ENCODE data around the gene LYRM4.

GRCh38 chr6:5223309-5223708, 37.4 kb downstream of the LYRM4 start:
- TF ChIP-seq CTCF (IDR thresholded peaks at IDR 0.05; ENCODE audit: insufficient read depth, low read length, poor library complexity, severe bottlenecking) (no peak), EZH2phosphoT487 (conservative IDR thresholded peaks at IDR 0.05; ENCODE audit: low read length) (no peak)

All from SU-DHL-6 (cell line).